Body of pancreas (tissue), 4 donors: ENCODE measurements around the gene IFIT2.

ENCODE experiments used
- POLR2A ChIP-seq, 3 donors: fragments of 450-650 bp; IDR thresholded peaks; one replicate each; pipeline ENCODE4 v1.6.1; 2016; ENCODE audit warnings: antibody characterized with exemption in 3 of 3, mild to moderate bottlenecking in 2 of 3
- TF ChIP-seq, protein P1 (sequence below), 7 experiments: fragments of 450-650 bp in 4 of 7; fragments of 200-600 bp in 3 of 7; sonication (generic) in 3 of 7; IDR thresholded peaks; one replicate each; pipeline ENCODE4 v1.5.1; 2016 to 2019; ENCODE audit warnings: antibody characterized with exemption in 7 of 7

DNA sequence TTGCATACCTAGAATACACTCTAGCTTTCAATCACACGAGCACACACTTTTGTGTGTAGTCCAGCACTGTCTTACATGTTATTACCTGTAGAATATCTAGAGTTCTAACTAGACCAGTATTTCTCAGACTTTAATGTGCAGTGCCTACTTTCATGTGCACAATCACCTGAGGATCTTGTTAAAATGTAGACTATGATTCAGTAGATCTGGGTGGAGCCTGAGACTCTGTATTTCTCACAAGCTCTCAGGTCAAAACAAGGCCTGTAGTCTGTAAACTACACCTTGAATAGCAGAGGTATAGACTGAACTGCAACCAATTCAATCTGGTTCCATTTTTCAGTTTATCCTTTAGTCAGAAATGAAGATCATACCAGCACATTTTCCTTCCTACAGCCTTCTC lies 11.1 kb downstream of the IFIT2 start:
- TF ChIP-seq, protein P1, sequence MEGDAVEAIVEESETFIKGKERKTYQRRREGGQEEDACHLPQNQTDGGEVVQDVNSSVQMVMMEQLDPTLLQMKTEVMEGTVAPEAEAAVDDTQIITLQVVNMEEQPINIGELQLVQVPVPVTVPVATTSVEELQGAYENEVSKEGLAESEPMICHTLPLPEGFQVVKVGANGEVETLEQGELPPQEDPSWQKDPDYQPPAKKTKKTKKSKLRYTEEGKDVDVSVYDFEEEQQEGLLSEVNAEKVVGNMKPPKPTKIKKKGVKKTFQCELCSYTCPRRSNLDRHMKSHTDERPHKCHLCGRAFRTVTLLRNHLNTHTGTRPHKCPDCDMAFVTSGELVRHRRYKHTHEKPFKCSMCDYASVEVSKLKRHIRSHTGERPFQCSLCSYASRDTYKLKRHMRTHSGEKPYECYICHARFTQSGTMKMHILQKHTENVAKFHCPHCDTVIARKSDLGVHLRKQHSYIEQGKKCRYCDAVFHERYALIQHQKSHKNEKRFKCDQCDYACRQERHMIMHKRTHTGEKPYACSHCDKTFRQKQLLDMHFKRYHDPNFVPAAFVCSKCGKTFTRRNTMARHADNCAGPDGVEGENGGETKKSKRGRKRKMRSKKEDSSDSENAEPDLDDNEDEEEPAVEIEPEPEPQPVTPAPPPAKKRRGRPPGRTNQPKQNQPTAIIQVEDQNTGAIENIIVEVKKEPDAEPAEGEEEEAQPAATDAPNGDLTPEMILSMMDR (IDR thresholded peaks at IDR 0.05), result no peak
- TF ChIP-seq POLR2A (IDR thresholded peaks at IDR 0.05), result no peak
